Effector memory CD8-positive, alpha-beta T cell (primary cell): ENCODE measurements around the gene WDR90.
A peak's percentile ranks its signal among the peaks of the same experiment; 100 is the strongest.

Experiments used
- ATAC-seq: fragments of 150-1000 bp; cut with Tn5 transposase; replicated peaks from 2 replicates; pipeline ENCODE4 v1.10.0; 2021; ENCODE audit warnings: mild to moderate bottlenecking, moderate library complexity
- DNase-seq, 3 experiments: peaks; one replicate each; pipeline ENCODE4 v3.0.0; 2021
- H3K27ac Mint-ChIP-seq, 2 donors: one replicate each; pipeline ENCODE4 v1.8.0; 2022; ENCODE audit warnings: mild to moderate bottlenecking in 2 of 2, mixed read lengths in 2 of 2, moderate library complexity in 2 of 2
- H3K27me3 Mint-ChIP-seq, 2 donors: one replicate each; pipeline ENCODE4 v1.8.0; 2022; ENCODE audit warnings: mixed read lengths in 2 of 2
- H3K36me3 Mint-ChIP-seq: one replicate; pipeline ENCODE4 v1.8.0; 2022; ENCODE audit warnings: mild to moderate bottlenecking, moderate library complexity, mixed read lengths; ENCODE audit not compliant: insufficient read depth
- H3K4me1 Mint-ChIP-seq, 2 donors: one replicate each; pipeline ENCODE4 v1.8.0; 2022; ENCODE audit warnings: low read depth in 2 of 2, mixed read lengths in 2 of 2
- H3K4me3 Mint-ChIP-seq, 2 donors: one replicate each; pipeline ENCODE4 v1.8.0; 2022; ENCODE audit warnings: mild to moderate bottlenecking in 2 of 2, mixed read lengths in 2 of 2, moderate library complexity in 2 of 2
- H3K9me3 Mint-ChIP-seq, 2 donors: one replicate each; pipeline ENCODE4 v1.8.0; 2022; ENCODE audit warnings: mixed read lengths in 2 of 2

Gene WDR90

GRCh38 chr16:693766-694165, 44.6 kb downstream of the WDR90 start:
- Mint-ChIP-seq H3K36me3 (peaks cover 9% of the 10 kb centered on the region), H3K4me3 (peak overlapping the region; percentile 54 to 86), H3K27me3 (no peaks in the 10 kb centered on the region), H3K4me1 (peaks cover 15 to 24% of the 10 kb centered on the region in 2 donors), H3K9me3 (no peaks in the 10 kb centered on the region), H3K27ac (no peak overlapping the region)
- peak in 2 of 3 experiments; percentile 41 to 42 for DNase-seq
- ATAC-seq, result peak; percentile 45

GRCh38 chr16:694187-694862, 45.2 kb downstream of the WDR90 start:
- DNase-seq (no peak), ATAC-seq (peak; percentile 12)
- Mint-ChIP-seq H3K4me3 (peak overlapping the region; percentile 73 to 86), H3K4me1 (peaks cover 15 to 19% of the 10 kb centered on the region in 2 donors), H3K9me3 (no peaks in the 10 kb centered on the region), H3K27me3 (no peaks in the 10 kb centered on the region), H3K36me3 (peaks cover 9% of the 10 kb centered on the region), H3K27ac (no peak overlapping the region)

- no peak for DNase-seq
- Mint-ChIP-seq H3K36me3 (peaks cover 9% of the 10 kb centered on the region), H3K4me3 (peak overlapping the region; percentile 73 to 86), H3K4me1 (peaks cover 15% of the 10 kb centered on the region in 2 donors), H3K27me3 (no peaks in the 10 kb centered on the region), H3K9me3 (no peaks in the 10 kb centered on the region), H3K27ac (no peak overlapping the region)
- no peak for ATAC-seq
Measured at GRCh38 chr16:694863-695354, 45.7 kb downstream of the WDR90 start.

DNA sequence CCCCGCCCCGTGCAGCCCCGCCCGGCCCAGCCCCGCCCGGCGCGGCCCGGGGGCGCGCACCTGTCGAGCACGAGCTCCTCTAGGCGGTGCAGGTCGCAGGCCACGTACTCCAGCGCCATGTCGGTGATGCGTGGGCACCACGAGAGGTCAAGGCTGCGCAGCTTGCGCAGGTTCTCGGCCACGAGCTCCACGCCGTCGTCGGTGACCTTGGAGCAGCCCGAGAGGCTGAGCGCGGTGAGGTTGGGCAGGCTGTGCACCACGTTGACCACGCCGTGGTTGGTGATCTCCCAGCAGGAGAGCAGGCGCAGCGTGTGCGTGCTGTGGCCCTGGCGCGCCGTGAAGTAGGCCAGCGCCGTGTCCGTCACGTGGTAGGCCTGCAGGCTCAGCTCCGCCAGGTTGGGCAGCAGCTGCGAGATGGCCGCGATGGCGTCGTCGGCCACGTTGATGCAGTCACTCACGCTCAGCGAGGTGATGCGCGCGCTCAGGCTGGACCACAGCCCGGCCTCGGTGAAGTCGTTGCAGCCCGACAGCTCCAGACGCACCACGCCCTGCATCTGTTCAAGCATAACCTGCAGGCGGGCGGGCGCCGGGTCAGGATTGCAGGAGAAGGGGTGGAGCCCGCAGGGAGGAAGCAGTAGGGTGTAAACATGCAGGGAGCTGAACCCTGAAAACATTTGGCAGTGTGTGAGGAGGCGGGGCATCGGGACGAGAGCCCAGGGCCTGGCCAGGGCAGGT, 46.4 kb downstream of the WDR90 start:
- no peak overlapping the region for H3K27ac Mint-ChIP-seq
- no peaks in the 10 kb centered on the region for H3K27me3 Mint-ChIP-seq
- ATAC-seq (peak; percentile 69), DNase-seq (peak in 2 of 3 experiments; percentile 46 to 52)
- H3K36me3 Mint-ChIP-seq, result peaks cover 6% of the 10 kb centered on the region
- H3K4me1 Mint-ChIP-seq, result peaks cover 10 to 11% of the 10 kb centered on the region in 2 donors
- peak overlapping the region; percentile 74 to 86 for H3K4me3 Mint-ChIP-seq
- H3K9me3 Mint-ChIP-seq, result no peaks in the 10 kb centered on the region

GRCh38 chr16:698911-699671, 49.9 kb downstream of the WDR90 start:
- H3K4me3 Mint-ChIP-seq, result peak overlapping the region; percentile 40 to 54
- ATAC-seq (no peak), DNase-seq (no peak)
- peaks cover 9% of the 10 kb centered on the region for H3K36me3 Mint-ChIP-seq
- H3K9me3 Mint-ChIP-seq, result no peaks in the 10 kb centered on the region
- peaks cover 14 to 24% of the 10 kb centered on the region in 2 donors for H3K27me3 Mint-ChIP-seq
- peaks cover 4 to 10% of the 10 kb centered on the region in 2 donors for H3K4me1 Mint-ChIP-seq
- no peak overlapping the region for H3K27ac Mint-ChIP-seq

GRCh38 chr16:700684-701584, 51.8 kb downstream of the WDR90 start:
- no peak overlapping the region for H3K4me3 Mint-ChIP-seq
- H3K27me3 Mint-ChIP-seq, result peaks cover 14 to 31% of the 10 kb centered on the region in 2 donors
- peak; percentile 74 for ATAC-seq

DNA sequence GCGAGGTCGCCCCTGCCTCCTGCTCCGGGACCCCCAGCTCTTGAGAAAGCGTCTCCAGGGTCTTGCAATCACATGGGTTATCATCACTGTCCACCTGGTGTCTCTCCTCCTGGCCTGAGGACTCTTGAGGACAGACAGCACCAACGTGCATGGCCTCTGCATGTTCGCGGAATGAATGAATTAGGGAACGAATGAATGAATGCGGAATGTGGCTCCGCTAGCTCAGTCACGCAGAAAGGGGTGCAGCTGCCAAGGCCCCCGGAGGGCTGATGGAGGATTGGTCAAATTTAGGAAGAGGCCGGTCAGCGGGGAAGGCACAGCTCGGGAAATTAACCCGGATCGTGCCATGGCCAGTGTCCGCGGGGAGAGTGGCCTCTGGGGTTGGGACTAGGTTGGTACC, 53.2 kb downstream of the WDR90 start:
- Mint-ChIP-seq H3K4me1 (peaks cover 0 to 9% of the 10 kb centered on the region in 2 donors), H3K4me3 (peak overlapping the region; percentile 15 to 29), H3K27ac (no peak overlapping the region), H3K36me3 (peaks cover 9% of the 10 kb centered on the region), H3K9me3 (no peaks in the 10 kb centered on the region), H3K27me3 (peaks cover 20 to 44% of the 10 kb centered on the region in 2 donors)
- DNase-seq (no peak), ATAC-seq (no peak)

More at GRCh38 chr16:700684-701584, 51.8 kb downstream of the WDR90 start:
- DNase-seq, result peak; percentile 44 to 58 (median 56)
- peaks cover 12% of the 10 kb centered on the region for H3K36me3 Mint-ChIP-seq
- peak overlapping the region in 1 of 2 donors; percentile 65 for H3K27ac Mint-ChIP-seq
- H3K9me3 Mint-ChIP-seq, result no peaks in the 10 kb centered on the region
- peaks cover 0 to 4% of the 10 kb centered on the region in 2 donors for H3K4me1 Mint-ChIP-seq

GRCh38 chr16:703406-703805, 54.2 kb downstream of the WDR90 start:
- peaks cover 9% of the 10 kb centered on the region for H3K36me3 Mint-ChIP-seq
- no peak overlapping the region for H3K27ac Mint-ChIP-seq
- H3K9me3 Mint-ChIP-seq, result no peaks in the 10 kb centered on the region
- ATAC-seq (no peak), DNase-seq (no peak)
- H3K27me3 Mint-ChIP-seq, result peaks cover 29 to 54% of the 10 kb centered on the region in 2 donors
- peaks cover 0 to 9% of the 10 kb centered on the region in 2 donors for H3K4me1 Mint-ChIP-seq
- H3K4me3 Mint-ChIP-seq, result no peak overlapping the region

- Mint-ChIP-seq H3K36me3 (peaks cover 9% of the 10 kb centered on the region), H3K27ac (no peak overlapping the region), H3K4me3 (no peak overlapping the region), H3K27me3 (peaks cover 35 to 61% of the 10 kb centered on the region in 2 donors), H3K4me1 (peaks cover 0 to 9% of the 10 kb centered on the region in 2 donors), H3K9me3 (no peaks in the 10 kb centered on the region)
- DNase-seq (no peak), ATAC-seq (no peak)
Measured at GRCh38 chr16:704047-704446, 54.9 kb downstream of the WDR90 start.

GRCh38 chr16:704552-705380, 55.6 kb downstream of the WDR90 start:
- Mint-ChIP-seq H3K9me3 (no peaks in the 10 kb centered on the region), H3K27me3 (peaks cover 42 to 68% of the 10 kb centered on the region in 2 donors), H3K36me3 (peaks cover 9% of the 10 kb centered on the region), H3K27ac (no peak overlapping the region), H3K4me3 (no peak overlapping the region), H3K4me1 (peaks cover 0 to 7% of the 10 kb centered on the region in 2 donors)
- no peak for DNase-seq
- no peak for ATAC-seq

DNA sequence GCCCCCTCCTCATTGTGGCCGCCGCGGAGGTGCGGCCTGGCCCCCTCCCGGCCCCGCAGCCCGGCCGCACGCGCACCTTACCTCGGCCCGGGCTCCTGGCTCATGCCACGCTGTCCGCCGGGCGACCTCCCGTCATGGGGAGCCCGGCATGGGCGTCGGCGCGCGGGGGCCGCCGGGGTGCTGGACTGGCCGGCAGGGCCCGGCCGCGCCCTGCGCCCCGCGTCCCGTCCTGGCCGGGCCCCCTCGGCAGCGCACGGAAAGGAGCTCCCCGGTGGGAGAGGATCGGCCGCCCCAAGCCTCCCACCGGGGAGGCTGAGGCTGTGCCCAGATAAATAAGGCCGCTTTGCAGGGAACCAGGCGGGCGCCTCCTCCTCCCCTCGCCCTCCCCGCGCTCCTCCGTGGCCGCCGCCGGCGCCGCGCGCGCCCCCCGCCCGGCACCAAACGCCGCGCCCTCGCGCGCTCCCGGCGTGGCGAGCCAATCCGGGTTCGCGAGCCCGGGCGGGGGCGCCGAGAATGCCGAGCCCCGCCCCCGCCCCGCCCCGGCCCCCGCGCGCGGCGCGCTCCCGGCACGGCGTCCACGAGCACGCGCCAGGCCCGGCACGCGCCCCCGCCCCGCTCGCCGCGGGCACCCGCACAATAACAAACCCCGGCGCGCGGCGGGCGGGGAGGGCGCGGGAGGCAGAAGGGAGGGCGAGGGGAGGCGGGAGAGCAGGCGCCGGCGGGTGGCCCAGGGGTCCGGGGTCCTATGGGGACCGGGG, 56.4 kb downstream of the WDR90 start, which contains the start of gene FBXL16:
FBXL16 (minus strand) TSS at position 371 of the 758 bp plus-strand sequence. CDS start 8,396 bp downstream, outside the sequence.
- Mint-ChIP-seq H3K4me1 (peaks cover 0 to 7% of the 10 kb centered on the region in 2 donors), H3K4me3 (peak within 1 kb of the TSS in 1 of 2 donors; percentile 27), H3K27ac (no peak within 1 kb of the TSS), H3K9me3 (no peaks in the 10 kb centered on the region), H3K36me3 (peaks cover 9% of the 10 kb centered on the region), H3K27me3 (peaks cover 42 to 76% of the 10 kb centered on the region in 2 donors)
- ATAC-seq (peak; percentile 12), DNase-seq (no peak)
